HG02973 (cell line): ENCODE measurements around the gene KRT83.
"Not testable (repeated sequence)": the region's sequence is repeated elsewhere in the genome, so short reads cannot be mapped to it uniquely, and the experiment has no call there.

Source experiments
- ATAC-seq: cut with Tn5 transposase; IDR thresholded peaks from one replicate; pipeline ENCODE4 v1.9.1; 2021; ENCODE audit warnings: moderate library complexity; ENCODE audit not compliant: unreplicated experiment

Gene KRT83

GRCh38 chr12:52333321-52333720 lies 12.1 kb upstream of the KRT83 start:
- ATAC-seq: no peak

- ATAC-seq: no peak
These were observed 11.2 kb upstream of the KRT83 start for GRCh38 chr12:52332381-52332780.

- ATAC-seq: no peak
These were observed 10.6 kb upstream of the KRT83 start for GRCh38 chr12:52331833-52332232.

DNA sequence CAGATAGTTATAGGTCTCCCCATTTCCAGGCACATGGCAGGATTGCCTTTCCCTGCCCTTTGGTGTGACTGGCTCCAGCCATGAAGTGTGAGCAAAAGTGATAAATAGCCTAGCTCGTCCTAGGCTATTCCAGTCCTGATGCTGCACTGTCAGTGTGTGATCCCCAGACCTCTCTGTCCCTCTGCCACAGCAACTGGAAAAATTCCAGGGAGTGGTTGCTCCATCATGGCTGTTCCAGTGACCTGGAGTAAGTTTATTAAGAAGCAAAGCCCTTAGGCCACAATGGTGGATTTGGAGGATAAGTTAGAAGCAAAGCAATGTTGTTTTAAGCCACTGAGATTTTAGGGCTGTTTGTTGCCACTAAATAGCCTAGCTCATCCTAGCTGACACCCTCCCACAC lies 9.8 kb upstream of the KRT83 start:
- ATAC-seq: no peak

- no peak for ATAC-seq
These were observed 6.8 kb upstream of the KRT83 start for GRCh38 chr12:52327830-52328500.

DNA sequence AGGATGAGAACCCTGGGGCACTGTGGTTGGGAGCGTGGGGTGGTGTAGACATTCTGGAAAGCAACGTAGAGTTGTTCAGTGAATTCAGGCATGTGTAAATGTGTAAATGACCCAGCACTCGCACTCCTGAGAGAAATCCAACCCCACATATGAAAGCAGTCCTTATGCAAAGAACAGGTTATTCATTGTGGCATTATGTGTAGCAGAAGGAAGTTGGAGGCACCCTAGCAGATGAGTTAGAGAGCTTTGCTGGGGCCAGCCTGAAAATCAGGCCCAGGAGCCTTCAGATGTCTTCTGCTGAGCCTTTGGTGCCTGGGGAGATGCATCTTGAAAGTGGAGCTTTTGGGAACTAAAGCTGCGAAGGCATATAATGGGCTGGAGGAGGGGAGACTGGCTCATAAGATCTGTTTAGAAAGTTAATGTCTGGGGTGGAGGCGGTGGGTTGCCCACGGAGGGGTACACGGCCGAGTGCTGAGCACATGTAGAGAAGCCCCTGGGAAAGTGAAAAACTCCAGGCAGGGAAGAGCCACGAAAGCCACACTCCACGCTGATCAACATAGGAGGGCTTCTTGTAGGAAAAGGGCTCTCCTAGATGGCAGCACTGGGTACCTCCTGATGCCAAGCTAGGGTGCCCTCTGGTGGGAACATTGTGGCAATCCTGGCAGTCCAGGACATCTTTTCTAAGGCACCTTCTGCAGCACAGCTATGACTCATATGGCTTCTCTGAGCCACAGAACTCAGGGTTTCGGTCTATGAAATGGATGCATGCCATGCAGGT lies 6.0 kb upstream of the KRT83 start:
- peak; percentile 83 for ATAC-seq

GRCh38 chr12:52324153-52324444 lies 2.9 kb upstream of the KRT83 start:
- ATAC-seq: no peak

GRCh38 chr12:52323416-52324152 lies 2.4 kb upstream of the KRT83 start:
- no peak for ATAC-seq

DNA sequence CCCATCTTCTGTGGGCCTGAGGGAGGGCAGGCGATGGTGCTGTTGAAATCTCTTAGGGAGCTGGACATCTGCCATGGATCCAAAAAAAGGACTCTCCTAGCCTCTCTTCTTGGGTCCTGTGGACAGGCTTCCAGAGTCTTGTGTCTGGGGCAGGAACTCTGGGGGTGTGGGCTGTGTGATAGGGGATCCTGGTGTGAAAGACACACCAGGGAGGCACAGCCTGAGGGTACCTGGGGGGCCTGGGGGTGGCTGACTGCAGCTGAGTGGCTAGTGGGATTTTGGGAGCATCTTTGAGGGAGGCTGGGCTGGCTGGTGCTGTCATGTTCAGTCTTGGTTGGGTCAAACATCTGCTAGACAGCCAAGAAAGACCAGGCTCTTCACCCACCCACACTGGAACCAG lies 1.8 kb upstream of the KRT83 start:
- ATAC-seq: no peak

GRCh38 chr12:52322069-52322468 lies 871 bp upstream of the KRT83 start:
- ATAC-seq: no peak

DNA sequence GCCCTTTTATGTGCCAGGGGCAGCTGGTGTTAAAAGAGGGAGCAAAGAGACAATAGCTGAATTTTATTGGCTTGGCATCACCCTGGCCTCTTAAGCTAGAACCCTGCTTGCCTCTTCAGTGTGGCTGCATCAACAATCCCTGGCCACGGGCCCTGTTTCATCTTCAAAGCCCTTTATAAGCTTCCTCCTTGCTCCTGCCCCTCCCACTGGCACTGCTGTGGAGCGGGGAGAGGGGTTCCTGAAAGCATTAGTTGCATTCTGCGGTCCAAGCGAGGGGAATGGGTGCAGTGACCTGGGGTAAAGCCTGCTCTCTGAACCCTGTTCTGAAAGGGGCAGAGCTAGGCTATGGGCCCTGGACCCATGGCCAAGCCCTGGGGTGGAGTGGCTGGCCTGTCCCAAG lies 220 bp upstream of the KRT83 start:
- no peak for ATAC-seq

GRCh38 chr12:52319097-52319496 lies 2.1 kb downstream of the KRT83 start:
- no peak for ATAC-seq

DNA sequence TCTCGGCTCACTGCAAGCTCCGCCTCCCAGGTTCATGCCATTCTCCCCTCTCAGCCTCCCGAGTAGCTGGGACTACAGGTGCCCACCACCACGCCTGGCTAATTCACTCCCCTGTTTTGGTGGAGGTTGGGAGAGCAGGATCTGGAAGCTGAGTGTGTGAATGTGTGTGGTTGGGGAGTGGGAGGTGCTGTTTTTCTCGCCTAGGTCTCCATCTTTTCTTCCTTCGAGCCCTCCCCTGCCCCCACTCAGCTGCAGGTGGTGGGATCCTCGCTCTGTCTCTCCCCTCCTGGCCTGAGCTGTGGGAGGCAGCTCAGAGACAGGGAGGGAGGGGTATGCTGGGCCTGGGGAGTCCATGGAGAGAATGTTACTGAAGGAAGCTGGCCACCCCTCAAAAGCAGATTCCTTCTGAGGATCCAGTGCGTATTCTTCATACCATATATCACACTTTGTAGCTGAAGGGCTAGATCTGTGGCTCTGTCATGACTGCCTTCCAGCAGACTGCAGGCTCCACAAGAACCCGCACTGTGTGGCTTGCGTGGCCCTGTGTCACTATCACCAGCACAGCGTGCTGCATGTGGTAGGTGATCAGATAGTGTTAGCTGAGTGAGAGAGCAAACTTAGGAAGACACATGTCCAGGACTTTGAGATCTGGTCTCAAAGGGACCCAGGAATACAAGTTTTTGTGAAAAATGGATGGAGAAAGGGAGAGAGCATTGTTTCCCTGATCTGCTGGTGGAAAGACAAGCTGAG lies 2.8 kb downstream of the KRT83 start:
- ATAC-seq: no peak

DNA sequence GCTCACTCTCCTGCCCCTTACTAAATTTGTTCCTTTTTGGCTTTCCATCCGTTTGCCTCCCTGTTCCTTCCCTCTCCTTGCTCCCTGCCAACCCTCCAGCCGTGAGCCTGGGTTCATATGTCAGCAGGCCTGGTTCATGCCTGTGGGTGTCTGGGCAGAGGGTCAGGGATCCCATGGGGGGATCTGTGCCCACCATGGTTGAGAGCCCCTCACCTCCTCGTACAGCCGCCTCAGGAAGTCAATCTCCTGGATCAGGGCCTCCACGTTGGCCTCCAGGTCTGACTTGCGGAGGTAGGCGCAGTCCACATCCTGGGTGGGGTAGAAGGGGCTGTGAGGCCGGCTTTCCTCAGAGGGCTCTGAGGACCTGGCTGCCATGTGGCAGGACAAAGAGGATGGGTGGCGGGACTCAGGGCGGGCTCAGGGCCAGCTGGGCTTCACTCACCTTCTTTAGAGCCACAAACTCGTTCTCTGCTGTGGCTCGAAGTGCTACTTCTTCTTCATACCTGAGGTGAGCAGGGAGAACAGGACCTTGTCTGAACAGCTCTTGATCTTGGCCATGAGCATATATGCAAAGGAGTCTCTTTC lies 3.6 kb downstream of the KRT83 start:
- ATAC-seq: no peak

GRCh38 chr12:52316701-52317100 lies 4.5 kb downstream of the KRT83 start:
- no peak for ATAC-seq

GRCh38 chr12:52316290-52316689 lies 4.9 kb downstream of the KRT83 start:
- no peak for ATAC-seq

DNA sequence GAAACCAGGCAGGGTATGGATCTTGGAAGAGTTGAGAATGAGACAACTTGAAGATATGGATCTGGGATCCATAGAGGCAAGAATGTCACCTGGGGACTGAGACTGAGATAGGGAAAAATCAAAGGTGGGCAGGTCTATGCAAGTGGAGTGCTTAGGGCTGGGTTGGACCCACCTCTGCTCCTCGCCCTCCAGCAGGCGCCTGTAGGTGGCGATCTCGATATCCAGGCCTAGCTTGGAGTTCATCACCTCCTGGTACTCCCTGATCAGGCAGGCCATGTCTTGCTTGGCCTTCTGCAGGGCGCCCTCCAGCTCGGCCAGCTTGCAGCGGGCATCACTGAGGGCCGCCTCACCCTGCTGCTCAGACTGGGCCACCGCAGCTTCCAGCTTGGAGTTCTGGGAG lies 5.5 kb downstream of the KRT83 start:
- not testable (repeated sequence) for ATAC-seq

GRCh38 chr12:52314511-52314910 lies 6.7 kb downstream of the KRT83 start:
- no peak for ATAC-seq

DNA sequence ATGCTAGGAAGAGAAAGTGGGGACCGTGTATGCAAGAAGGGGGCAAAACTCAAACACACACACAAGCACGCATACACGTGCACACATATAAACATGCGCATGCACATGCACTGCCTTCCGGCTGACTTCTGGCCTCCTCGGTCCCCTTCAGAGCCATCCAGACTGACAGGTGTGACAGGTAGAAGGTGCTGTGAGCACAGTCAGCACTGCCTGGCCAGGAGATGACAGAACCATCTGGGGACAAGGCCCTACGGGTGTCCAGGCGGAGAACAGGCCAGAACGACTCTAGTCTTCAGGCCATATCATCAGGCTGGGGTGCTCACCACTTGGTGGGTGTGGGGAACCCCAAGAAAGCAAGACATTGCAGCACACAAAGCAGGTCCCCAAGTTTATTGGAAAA lies 7.3 kb downstream of the KRT83 start:
- no peak for ATAC-seq

- no peak for ATAC-seq
These were observed 7.7 kb downstream of the KRT83 start for GRCh38 chr12:52313461-52313860.

- ATAC-seq: no peak
These were observed 9.1 kb downstream of the KRT83 start for GRCh38 chr12:52312086-52312485.
